Common myeloid progenitor, CD34-positive (primary cell): ENCODE measurements around the gene NAA15.

Experiments
- CTCF ChIA-PET: fragments of 350-600 bp; sonication (Branson Sonifier 250); formaldehyde crosslinking; loops from one replicate; lab custom pipeline; 2021; ENCODE audit warnings: antibody characterized with exemption; lab: Charles Lee
- POLR2A ChIA-PET: fragments of 350-600 bp; sonication (Branson Sonifier 250); formaldehyde crosslinking; loops from one replicate; lab custom pipeline; 2021; ENCODE audit warnings: antibody characterized with exemption; lab: Charles Lee
- DNase-seq, 3 donors: peaks; one replicate each; pipeline versions ENCODE4 v3.0.0 to v3.0.0-alpha.2; 2013
- H3K27ac ChIP-seq, 2 experiments: 1 replicate in 1 of 2; 2 replicates in 1 of 2; pipeline ENCODE4 v1.7.0; 2013; ENCODE audit warnings: inconsistent platforms in 2 of 2, low read length in 2 of 2, mild to moderate bottlenecking in 2 of 2, low read depth in 1 of 2, moderate library complexity in 1 of 2; ENCODE audit not compliant: severe bottlenecking in 2 of 2, insufficient read depth in 1 of 2, poor library complexity in 1 of 2
- H3K27me3 ChIP-seq, 5 experiments: replicated peaks in 2 of 5; 1 replicate in 3 of 5; 2 replicates in 2 of 5; pipeline versions ENCODE4 v1.6.1 to v1.7.0; 2013; ENCODE audit warnings: low read length in 4 of 5, mild to moderate bottlenecking in 2 of 5, moderate library complexity in 2 of 5, inconsistent platforms in 1 of 5; ENCODE audit not compliant: insufficient read depth in 5 of 5, control insufficient read depth in 4 of 5
- H3K36me3 ChIP-seq, 4 experiments: 1 replicate in 2 of 4; 2 replicates in 2 of 4; pipeline versions ENCODE4 v1.6.1 to v1.7.0; 2013; ENCODE audit warnings: low read length in 3 of 4, control low read depth in 1 of 4, mild to moderate bottlenecking in 1 of 4; ENCODE audit not compliant: control insufficient read depth in 4 of 4, insufficient read depth in 4 of 4
- H3K4me1 ChIP-seq, 4 experiments: 1 replicate in 3 of 4; 2 replicates in 1 of 4; pipeline versions ENCODE4 v1.6.1 to v1.7.1; 2013; ENCODE audit warnings: low read length in 3 of 4, mild to moderate bottlenecking in 3 of 4, control low read depth in 1 of 4, inconsistent platforms in 1 of 4, moderate library complexity in 1 of 4; ENCODE audit not compliant: control insufficient read depth in 4 of 4, insufficient read depth in 4 of 4; ENCODE audit errors: control extremely low read depth in 1 of 4
- H3K4me3 ChIP-seq, 7 experiments: 1 replicate in 4 of 7; 2 replicates in 3 of 7; pipeline versions ENCODE4 v1.5.1 to v1.7.0; 2013; ENCODE audit warnings: mild to moderate bottlenecking in 7 of 7, low read length in 6 of 7, moderate library complexity in 6 of 7, inconsistent platforms in 2 of 7, low read depth in 2 of 7, control low read depth in 1 of 7; ENCODE audit not compliant: insufficient read depth in 4 of 7, control insufficient read depth in 1 of 7; ENCODE audit errors: extremely low read depth in 1 of 7
- H3K9me3 ChIP-seq, 5 experiments: 1 replicate in 4 of 5; 2 replicates in 1 of 5; pipeline versions ENCODE4 v1.6.1 to v1.7.1; 2013; ENCODE audit warnings: low read length in 4 of 5, mild to moderate bottlenecking in 2 of 5, inconsistent platforms in 1 of 5, low read depth in 1 of 5, moderate library complexity in 1 of 5; ENCODE audit not compliant: control insufficient read depth in 4 of 5, insufficient read depth in 2 of 5; ENCODE audit errors: control extremely low read depth in 1 of 5
- WGBS: methylation state at CpG from one replicate; pipeline ENCODE4 v1.1.5; 2013; ENCODE audit not compliant: insufficient coverage; 5-methylcytosine and 5-hydroxymethylcytosine counted together

NAA15 gene

DNA sequence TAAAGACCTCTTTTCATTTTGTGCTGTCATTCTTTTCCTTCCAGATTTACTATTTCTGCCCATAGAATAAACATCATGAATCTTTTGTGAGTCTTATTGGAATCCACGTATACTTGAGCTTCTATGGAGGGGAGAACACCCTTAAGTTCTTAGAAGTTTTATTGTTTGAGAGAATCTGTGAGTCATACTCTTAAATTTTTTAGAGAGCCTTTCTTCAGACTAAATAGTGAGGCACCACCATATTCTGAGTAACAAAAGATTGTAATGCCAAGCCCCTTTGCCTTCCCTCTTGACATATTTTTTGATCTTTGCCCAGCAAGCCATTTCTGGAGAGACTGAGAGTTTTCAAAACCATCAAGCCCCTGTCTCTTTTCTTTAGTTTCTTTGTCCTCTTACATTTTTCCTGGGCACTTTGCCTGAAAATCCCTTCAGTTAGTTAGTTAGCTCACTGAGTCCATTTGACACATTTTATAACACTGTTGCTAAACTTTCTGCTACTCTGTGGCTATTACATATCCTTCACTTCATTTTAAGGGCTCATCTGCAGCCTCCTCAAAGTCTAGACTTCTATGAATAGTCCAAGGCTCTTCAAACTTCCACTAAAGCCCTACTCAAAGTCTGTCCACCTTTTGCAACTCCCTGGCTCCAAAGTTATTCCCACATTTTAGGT lies 66.3 kb downstream of the NAA15 start:
- no CpG with 5 or more reads among the region's 1 CpG for WGBS
- Histone ChIP-seq H3K36me3 (peaks cover 20 to 77% (median 48%) of the 10 kb centered on the region in 4 experiments), H3K4me3 (no peak overlapping the region), H3K27me3 (no peaks in the 10 kb centered on the region), H3K4me1 (no peaks in the 10 kb centered on the region), H3K27ac (no peak overlapping the region), H3K9me3 (no peaks in the 10 kb centered on the region)
- ChIA-PET CTCF (interaction anchor here (1.0 to 1.4 kb wide), 3 partner anchors 9 to 225 kb away, joined by 3 read pairs; no protein-coding TSS in a partner anchor), POLR2A (no interaction called here)
- no peak for DNase-seq

GRCh38 chr4:139368998-139369397 lies 67.7 kb downstream of the NAA15 start:
- Histone ChIP-seq H3K4me3 (no peak overlapping the region), H3K4me1 (no peaks in the 10 kb centered on the region), H3K27me3 (no peaks in the 10 kb centered on the region), H3K9me3 (no peaks in the 10 kb centered on the region), H3K27ac (no peak overlapping the region), H3K36me3 (peaks cover 23 to 76% (median 52%) of the 10 kb centered on the region in 4 experiments)
- no CpG with 5 or more reads among the region's 1 CpG for WGBS
- no peak for DNase-seq
- ChIA-PET CTCF (interaction anchor here (1.0 to 1.4 kb wide), 4 partner anchors 10 to 16 kb away, joined by 3 to 5 read pairs (median 3); no protein-coding TSS in a partner anchor), POLR2A (no interaction called here)

DNA sequence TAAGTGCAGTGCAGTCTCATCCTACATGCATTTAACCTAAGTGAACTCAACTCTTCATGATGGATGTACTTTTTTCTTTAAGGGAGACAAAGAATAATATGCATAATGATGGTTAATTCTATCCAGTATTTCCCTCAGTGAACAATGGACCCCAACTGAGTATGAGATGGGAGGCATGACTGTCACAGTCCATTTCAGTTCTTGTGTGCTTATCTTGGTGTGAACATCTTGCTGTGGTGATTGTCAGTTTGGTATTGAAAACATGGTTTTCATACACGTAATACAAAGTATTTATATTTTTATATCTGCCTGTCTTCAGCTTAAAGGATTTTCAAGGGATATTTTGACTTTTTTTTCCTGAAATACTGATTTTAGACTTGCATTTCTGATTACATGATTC lies 72.9 kb downstream of the NAA15 start:
- H3K27me3 ChIP-seq = no peaks in the 10 kb centered on the region
- no peaks in the 10 kb centered on the region for H3K9me3 ChIP-seq
- no CpG with 5 or more reads among the region's 1 CpG for WGBS
- H3K4me3 ChIP-seq = no peak overlapping the region
- no peaks in the 10 kb centered on the region for H3K4me1 ChIP-seq
- CTCF ChIA-PET = interaction anchor here (0.6 kb wide), 1 partner anchor 92 kb away, joined by 6 read pairs; no protein-coding TSS in a partner anchor
- DNase-seq = peak in 2 of 3 donors; percentile 16 to 21
- peaks cover 16 to 69% (median 48%) of the 10 kb centered on the region in 4 experiments for H3K36me3 ChIP-seq
- POLR2A ChIA-PET = no interaction called here
- no peak overlapping the region for H3K27ac ChIP-seq

GRCh38 chr4:139386421-139386820 lies 85.1 kb downstream of the NAA15 start:
- peaks cover 6 to 64% (median 36%) of the 10 kb centered on the region in 4 experiments for H3K36me3 ChIP-seq
- WGBS = 100% methylated on average over 2 of the region's 4 CpGs
- H3K4me1 ChIP-seq = no peaks in the 10 kb centered on the region
- DNase-seq = no peak
- ChIA-PET POLR2A (no interaction called here), CTCF (interaction anchor here (1.0 to 2.0 kb wide), 4 partner anchors 10 to 91 kb away, joined by 3 to 7 read pairs (median 4); no protein-coding TSS in a partner anchor)
- no peaks in the 10 kb centered on the region for H3K9me3 ChIP-seq
- no peak overlapping the region for H3K27ac ChIP-seq
- H3K27me3 ChIP-seq = no peaks in the 10 kb centered on the region
- H3K4me3 ChIP-seq = no peak overlapping the region

- H3K27ac ChIP-seq = no peak overlapping the region
- no peak overlapping the region for H3K4me3 ChIP-seq
- no peaks in the 10 kb centered on the region for H3K9me3 ChIP-seq
- peaks cover 4 to 64% (median 39%) of the 10 kb centered on the region in 4 experiments for H3K36me3 ChIP-seq
- H3K27me3 ChIP-seq = no peaks in the 10 kb centered on the region
- ChIA-PET POLR2A (no interaction called here), CTCF (interaction anchor here (1.4 kb wide), 1 partner anchor 11 kb away, joined by 3 read pairs; no protein-coding TSS in a partner anchor)
- H3K4me1 ChIP-seq = no peaks in the 10 kb centered on the region
- DNase-seq = no peak
Measured at GRCh38 chr4:139389102-139389501, 87.8 kb downstream of the NAA15 start.

- Histone ChIP-seq H3K4me3 (no peak overlapping the region), H3K9me3 (no peaks in the 10 kb centered on the region), H3K4me1 (no peaks in the 10 kb centered on the region), H3K36me3 (peaks cover 5 to 64% (median 35%) of the 10 kb centered on the region in 4 experiments), H3K27me3 (no peaks in the 10 kb centered on the region), H3K27ac (no peak overlapping the region)
- no CpG with 5 or more reads among the region's 1 CpG for WGBS
- DNase-seq = no peak
- ChIA-PET POLR2A (no interaction called here), CTCF (interaction anchor here (1.1 kb wide), 1 partner anchor 12 kb away, joined by 5 read pairs; no protein-coding TSS in a partner anchor)
Measured at GRCh38 chr4:139389991-139390390, 88.7 kb downstream of the NAA15 start.

- DNase-seq = no peak
- CTCF ChIA-PET = no interaction called here
- POLR2A ChIA-PET = no interaction called here
- no peak overlapping the region for H3K27ac ChIP-seq
- peaks cover 5 to 50% (median 29%) of the 10 kb centered on the region in 4 experiments for H3K36me3 ChIP-seq
- H3K4me3 ChIP-seq = no peak overlapping the region
- no peaks in the 10 kb centered on the region for H3K9me3 ChIP-seq
- H3K27me3 ChIP-seq = no peaks in the 10 kb centered on the region
- H3K4me1 ChIP-seq = no peaks in the 10 kb centered on the region
- 100% methylated on average over 1 of the region's 2 CpGs for WGBS
Measured at GRCh38 chr4:139391731-139392130, 90.4 kb downstream of the NAA15 start.
